Tibial nerve (tissue), 4 donors: Measurements from ENCODE around the gene CBY1. TPM values are rescaled to one million over a fixed set of nuclear protein-coding genes. Genes with fewer than 3 reads are reported as not detected.

Experiments
- DNase-seq, 2 donors: peaks; one replicate each; pipeline ENCODE4 v3.0.0-alpha.2; 2019; ENCODE audit warnings: low spot score in 2 of 2
- H3K27ac ChIP-seq, 4 donors: fragments of 200-600 bp; sonication (generic) in 3 of 4; one replicate each; pipeline ENCODE4 v1.5.1; 2017 to 2019; ENCODE audit warnings: mild to moderate bottlenecking in 1 of 4
- H3K27me3 ChIP-seq, 2 donors: fragments of 200-600 bp; sonication (generic) in 1 of 2; one replicate each; pipeline versions ENCODE4 v1.5.1 to v1.6.0; 2017 to 2019
- H3K36me3 ChIP-seq, 3 donors: fragments of 200-600 bp; sonication (generic); one replicate each; pipeline ENCODE4 v1.5.1; 2018 to 2019
- H3K4me1 ChIP-seq, 4 donors: fragments of 200-600 bp; sonication (generic) in 3 of 4; one replicate each; pipeline ENCODE4 v1.5.1; 2017 to 2019
- H3K4me3 ChIP-seq, 4 donors: fragments of 200-600 bp; sonication (generic) in 3 of 4; one replicate each; pipeline ENCODE4 v1.5.1; 2017 to 2019; ENCODE audit warnings: mild to moderate bottlenecking in 1 of 4, moderate library complexity in 1 of 4
- H3K9me3 ChIP-seq, 4 donors: fragments of 200-600 bp; sonication (generic) in 3 of 4; one replicate each; pipeline ENCODE4 v1.5.1; 2017 to 2019
- EP300 ChIP-seq, 2 donors: sonication (generic); formaldehyde crosslinking; IDR thresholded peaks; one replicate each; pipeline ENCODE4 v1.6.1; 2017; ENCODE audit warnings: antibody characterized with exemption in 2 of 2, mild to moderate bottlenecking in 1 of 2
- POLR2A ChIP-seq, 2 donors: fragments of 450-650 bp; IDR thresholded peaks; one replicate each; pipeline ENCODE4 v1.6.1; 2017; ENCODE audit warnings: antibody characterized with exemption in 2 of 2, mild to moderate bottlenecking in 2 of 2, moderate library complexity in 2 of 2
- WGBS, 2 donors: methylation state at CpG; one replicate each; pipeline ENCODE4 v1.1.5; 2018; 5-methylcytosine and 5-hydroxymethylcytosine counted together
- total RNA-seq, 4 donors: library from RNA; depleted of rRNA; stranded (reverse); fragments of >200 nt; gene quantifications; one replicate each; pipeline ENCODE4 v1.1.0, GENCODE V29; 2016
- TF ChIP-seq, protein P1 (sequence below), 5 experiments: fragments of 200-600 bp in 3 of 5; fragments of 450-650 bp in 2 of 5; sonication (generic) in 3 of 5; IDR thresholded peaks; one replicate each; pipeline ENCODE4 v1.5.1; 2016 to 2019; ENCODE audit warnings: antibody characterized with exemption in 5 of 5, mild to moderate bottlenecking in 3 of 5, moderate library complexity in 2 of 5

CBY1 gene
- total RNA-seq, 4 donors from 2014 or later = 13.5 to 24.3 (median 17.8) TPM

DNA sequence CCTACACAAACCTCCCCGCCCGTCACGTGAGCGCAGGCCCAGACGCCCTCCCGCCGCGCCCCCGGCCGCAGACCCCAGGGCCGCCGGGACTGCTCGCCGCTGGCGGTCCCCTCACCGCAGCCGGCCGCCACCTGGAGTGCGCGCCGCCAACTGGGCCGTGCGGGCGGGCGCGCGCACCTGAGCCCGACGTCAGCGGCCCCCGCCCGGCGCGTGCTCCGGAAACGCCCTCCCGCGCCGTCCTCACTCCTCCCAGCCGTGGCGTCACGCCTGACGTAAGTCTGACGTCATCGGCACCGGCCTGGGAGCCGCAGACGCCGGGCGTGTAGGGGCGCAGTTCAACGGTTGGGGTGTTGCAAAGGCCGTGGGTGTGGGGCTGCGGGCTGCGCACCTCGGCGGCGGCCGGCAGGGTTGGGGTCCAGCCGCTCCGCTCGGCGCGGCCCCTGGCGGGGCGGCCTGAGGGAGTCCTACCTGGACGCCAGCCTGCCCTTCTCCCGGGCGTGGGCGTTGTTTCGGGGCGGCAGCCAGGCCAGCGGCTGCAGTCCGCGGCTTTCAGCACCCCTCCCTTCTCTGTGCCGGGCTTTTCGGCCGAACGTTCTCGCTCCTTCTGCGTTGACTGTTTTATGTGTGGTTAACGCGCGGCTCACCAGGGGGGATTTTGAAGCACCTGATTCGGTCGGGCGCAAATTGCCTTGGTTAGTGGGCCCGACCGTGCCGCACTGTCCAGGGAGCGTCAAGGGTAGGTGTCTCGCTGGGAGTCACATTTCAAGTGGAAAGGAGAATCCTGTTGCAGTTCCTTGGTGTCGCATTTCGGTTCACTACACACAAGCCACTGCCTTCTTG lies 44.6 kb downstream of the CBY1 start, which contains the start of gene JOSD1:
TSS of gene JOSD1 (minus strand) at position 155 of the 840 bp plus-strand sequence. CDS start 956 bp downstream, outside the sequence.
- Histone ChIP-seq H3K4me1 (peaks cover 0 to 57% (median 43%) of the 10 kb centered on the region in 4 donors), H3K36me3 (peaks cover 0 to 11% (median 0%) of the 10 kb centered on the region in 3 donors), H3K27ac (peak within 1 kb of the TSS; percentile 90 to 99 (median 99)), H3K27me3 (no peaks in the 10 kb centered on the region), H3K4me3 (peak within 1 kb of the TSS; percentile 58 to 94 (median 88)), H3K9me3 (no peaks in the 10 kb centered on the region)
- DNase-seq = peak; percentile 94 to 96
- TF ChIP-seq, protein P1, sequence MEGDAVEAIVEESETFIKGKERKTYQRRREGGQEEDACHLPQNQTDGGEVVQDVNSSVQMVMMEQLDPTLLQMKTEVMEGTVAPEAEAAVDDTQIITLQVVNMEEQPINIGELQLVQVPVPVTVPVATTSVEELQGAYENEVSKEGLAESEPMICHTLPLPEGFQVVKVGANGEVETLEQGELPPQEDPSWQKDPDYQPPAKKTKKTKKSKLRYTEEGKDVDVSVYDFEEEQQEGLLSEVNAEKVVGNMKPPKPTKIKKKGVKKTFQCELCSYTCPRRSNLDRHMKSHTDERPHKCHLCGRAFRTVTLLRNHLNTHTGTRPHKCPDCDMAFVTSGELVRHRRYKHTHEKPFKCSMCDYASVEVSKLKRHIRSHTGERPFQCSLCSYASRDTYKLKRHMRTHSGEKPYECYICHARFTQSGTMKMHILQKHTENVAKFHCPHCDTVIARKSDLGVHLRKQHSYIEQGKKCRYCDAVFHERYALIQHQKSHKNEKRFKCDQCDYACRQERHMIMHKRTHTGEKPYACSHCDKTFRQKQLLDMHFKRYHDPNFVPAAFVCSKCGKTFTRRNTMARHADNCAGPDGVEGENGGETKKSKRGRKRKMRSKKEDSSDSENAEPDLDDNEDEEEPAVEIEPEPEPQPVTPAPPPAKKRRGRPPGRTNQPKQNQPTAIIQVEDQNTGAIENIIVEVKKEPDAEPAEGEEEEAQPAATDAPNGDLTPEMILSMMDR (IDR thresholded peaks at IDR 0.05) = peak in 2 of 5 experiments; percentile 59 to 75
- TF ChIP-seq POLR2A (IDR thresholded peaks at IDR 0.05) (peak; percentile 99 to 100), EP300 (IDR thresholded peaks at IDR 0.05) (peak; percentile 95 to 99)
- WGBS, 2 donors = 1% methylated on average over 38 to 40 of the region's 94 CpGs

DNA sequence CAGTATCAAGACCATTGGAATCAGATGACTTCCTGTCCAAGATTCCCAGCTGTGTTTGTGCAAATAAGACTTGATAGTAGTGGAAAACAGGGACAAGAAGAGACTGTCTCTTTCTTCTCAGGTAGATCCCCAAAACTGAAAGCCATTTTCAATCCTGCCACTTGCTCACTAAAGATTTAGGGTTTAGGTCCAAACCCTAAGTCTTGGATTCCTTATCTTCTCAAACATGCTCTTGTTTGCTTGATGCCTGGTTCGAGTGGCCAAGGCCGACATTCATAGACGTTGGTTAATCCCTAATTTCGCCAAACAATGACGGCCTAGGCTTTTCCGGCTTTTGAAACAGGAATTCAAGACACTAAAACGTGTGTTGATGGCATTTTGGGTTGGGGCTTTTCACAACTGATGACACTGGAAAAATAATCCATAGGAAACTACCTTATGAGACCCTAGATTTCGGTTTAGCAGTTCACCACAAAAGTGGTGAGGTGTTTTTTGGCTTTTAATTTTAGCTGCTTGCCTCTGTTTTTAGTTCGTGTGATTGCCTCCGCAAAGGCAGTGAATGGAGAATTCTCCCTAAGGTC lies 48.3 kb downstream of the CBY1 start:
- peak overlapping the region; percentile 79 to 94 (median 88) for H3K27ac ChIP-seq
- DNase-seq = no peak
- peaks cover 0 to 5% (median 0%) of the 10 kb centered on the region in 3 donors for H3K36me3 ChIP-seq
- no peaks in the 10 kb centered on the region for H3K27me3 ChIP-seq
- peaks cover 0 to 47% (median 28%) of the 10 kb centered on the region in 4 donors for H3K4me1 ChIP-seq
- 8 to 12% methylated on average over 10 of the region's 10 CpGs for WGBS, 2 donors
- H3K9me3 ChIP-seq = no peaks in the 10 kb centered on the region
- H3K4me3 ChIP-seq = peak overlapping the region; percentile 15 to 49 (median 30)
- TF ChIP-seq, protein P1 (IDR thresholded peaks at IDR 0.05) = no peak
- no peak for TF ChIP-seq EP300 (IDR thresholded peaks at IDR 0.05)
- no peak for TF ChIP-seq POLR2A (IDR thresholded peaks at IDR 0.05)

GRCh38 chr22:38705235-38706100 lies 49.0 kb downstream of the CBY1 start, which contains the start of gene GTPBP1:
GTPBP1 (plus strand) TSS chr22:38705944; CDS start chr22:38705956, 12 bp downstream.
- Histone ChIP-seq H3K27ac (peak within 1 kb of the TSS; percentile 93 to 99 (median 96)), H3K4me1 (peaks cover 0 to 44% (median 26%) of the 10 kb centered on the region in 4 donors), H3K27me3 (no peaks in the 10 kb centered on the region), H3K36me3 (peaks cover 0 to 11% (median 0%) of the 10 kb centered on the region in 3 donors), H3K4me3 (peak within 1 kb of the TSS; percentile 66 to 100 (median 95)), H3K9me3 (no peaks in the 10 kb centered on the region)
- peak; percentile 98 to 99 for DNase-seq
- TF ChIP-seq, protein P1 (IDR thresholded peaks at IDR 0.05) = peak in 4 of 5 experiments; percentile 5 to 44 (median 19)
- TF ChIP-seq EP300 (IDR thresholded peaks at IDR 0.05) (peak; percentile 90 to 92), POLR2A (IDR thresholded peaks at IDR 0.05) (peak; percentile 83 to 97)
- 0 to 1% methylated on average over 50 to 54 of the region's 55 CpGs for WGBS, 2 donors

- 1% methylated on average over 68 to 75 of the region's 80 CpGs for WGBS, 2 donors
- Histone ChIP-seq H3K36me3 (peaks cover 0 to 11% (median 0%) of the 10 kb centered on the region in 3 donors), H3K9me3 (no peaks in the 10 kb centered on the region), H3K4me1 (peaks cover 0 to 43% (median 26%) of the 10 kb centered on the region in 4 donors), H3K4me3 (peak overlapping the region; percentile 66 to 100 (median 95)), H3K27ac (peak overlapping the region; percentile 93 to 99 (median 96)), H3K27me3 (no peaks in the 10 kb centered on the region)
- peak in 1 of 2 donors; percentile 26 for DNase-seq
- TF ChIP-seq, protein P1 (IDR thresholded peaks at IDR 0.05) = no peak
- TF ChIP-seq EP300 (IDR thresholded peaks at IDR 0.05) = peak in 1 of 2 donors; percentile 18
These were observed 49.9 kb downstream of the CBY1 start for GRCh38 chr22:38706101-38706900.
